Uterus (tissue), 4 donors: ENCODE data around the gene ZFYVE28. TPM values are rescaled to one million over a fixed set of nuclear protein-coding genes. Genes with fewer than 3 reads are reported as not detected.

Experiments used
- DNase-seq, 2 donors: peaks; one replicate each; pipeline ENCODE4 v3.0.0-alpha.2; 2019 to 2020
- H3K27ac ChIP-seq, 2 donors: fragments of 200-600 bp; sonication (generic); 1 replicate in 1 of 2; 2 replicates in 1 of 2; pipeline ENCODE4 v1.5.1; 2016 to 2018
- H3K27me3 ChIP-seq, 2 donors: fragments of 200-600 bp; sonication (generic); one replicate each; pipeline ENCODE4 v1.5.1; 2018 to 2019; ENCODE audit warnings: control low read depth in 1 of 2
- H3K36me3 ChIP-seq, 2 donors: fragments of 200-600 bp; sonication (generic); one replicate each; pipeline ENCODE4 v1.5.1; 2019; ENCODE audit warnings: control low read depth in 1 of 2
- H3K4me1 ChIP-seq, 2 donors: fragments of 200-600 bp; sonication (generic); one replicate each; pipeline ENCODE4 v1.5.1; 2018 to 2019; ENCODE audit warnings: control low read depth in 1 of 2
- H3K4me3 ChIP-seq, 2 donors: fragments of 200-600 bp; sonication (generic); 1 replicate in 1 of 2; 2 replicates in 1 of 2; pipeline ENCODE4 v1.5.1; 2018 to 2019; ENCODE audit warnings: mild to moderate bottlenecking in 1 of 2
- H3K9me3 ChIP-seq, 2 donors: fragments of 200-600 bp; sonication (generic); one replicate each; pipeline ENCODE4 v1.5.1; 2019; ENCODE audit warnings: control low read depth in 1 of 2
- POLR2A ChIP-seq, 2 donors: fragments of 450-650 bp; IDR thresholded peaks; one replicate each; pipeline ENCODE4 v1.6.1; 2016; ENCODE audit warnings: antibody characterized with exemption in 2 of 2, mild to moderate bottlenecking in 1 of 2, moderate library complexity in 1 of 2
- intact Hi-C: fragments of 100-400 bp; cut with DNase I; formaldehyde crosslinking; loops from one replicate; pipeline ENCODE4 v1.15.1; 2023; ENCODE audit warnings: low total_unique reads
- total RNA-seq, 4 donors: library from RNA; depleted of rRNA in 3 of 4; stranded (reverse); fragments of >200 nt in 3 of 4; gene quantifications; one replicate each; pipeline versions ENCODE4 v1.1.0 to v1.2.4, GENCODE V29; 2014 to 2023
- TF ChIP-seq, protein P1 (sequence below), 4 experiments: fragments of 200-600 bp in 2 of 4; fragments of 450-650 bp in 2 of 4; sonication (generic) in 2 of 4; IDR thresholded peaks; one replicate each; pipeline ENCODE4 v1.5.1; 2016 to 2019; ENCODE audit warnings: antibody characterized with exemption in 4 of 4, mild to moderate bottlenecking in 2 of 4, moderate library complexity in 1 of 4
- donor health status: DM: yes; HTN: yes; CAD: no.

The ZFYVE28 gene
- total RNA-seq, 4 donors from 2014 or later: 5.4 to 16.7 (median 13.4) TPM

DNA sequence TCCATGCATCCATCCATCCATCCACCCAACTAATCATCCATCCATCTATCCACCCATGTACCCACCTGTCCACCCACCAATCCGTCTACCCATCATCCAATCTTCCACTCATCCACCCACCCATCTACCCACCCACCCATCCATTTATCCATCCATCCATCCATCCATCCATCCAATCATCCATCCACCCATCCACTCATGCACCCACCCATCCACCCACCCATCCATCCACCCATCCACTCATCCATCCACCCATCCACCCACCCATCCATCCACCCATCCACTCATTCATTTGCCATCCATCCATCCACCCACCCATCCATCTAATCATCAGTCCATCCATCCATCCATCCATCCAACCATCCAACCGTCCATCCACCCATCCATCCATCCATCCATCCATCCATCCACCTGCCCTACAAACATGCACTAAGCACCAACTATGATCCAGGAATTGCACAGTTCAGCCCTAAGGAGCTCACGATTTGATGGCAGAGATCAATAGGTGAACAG is 135.2 kb downstream of the ZFYVE28 start:
- no peaks in the 10 kb centered on the region for H3K36me3 ChIP-seq
- DNase-seq: no peak
- H3K27ac ChIP-seq: no peak overlapping the region
- no peaks in the 10 kb centered on the region for H3K9me3 ChIP-seq
- TF ChIP-seq, protein P1, sequence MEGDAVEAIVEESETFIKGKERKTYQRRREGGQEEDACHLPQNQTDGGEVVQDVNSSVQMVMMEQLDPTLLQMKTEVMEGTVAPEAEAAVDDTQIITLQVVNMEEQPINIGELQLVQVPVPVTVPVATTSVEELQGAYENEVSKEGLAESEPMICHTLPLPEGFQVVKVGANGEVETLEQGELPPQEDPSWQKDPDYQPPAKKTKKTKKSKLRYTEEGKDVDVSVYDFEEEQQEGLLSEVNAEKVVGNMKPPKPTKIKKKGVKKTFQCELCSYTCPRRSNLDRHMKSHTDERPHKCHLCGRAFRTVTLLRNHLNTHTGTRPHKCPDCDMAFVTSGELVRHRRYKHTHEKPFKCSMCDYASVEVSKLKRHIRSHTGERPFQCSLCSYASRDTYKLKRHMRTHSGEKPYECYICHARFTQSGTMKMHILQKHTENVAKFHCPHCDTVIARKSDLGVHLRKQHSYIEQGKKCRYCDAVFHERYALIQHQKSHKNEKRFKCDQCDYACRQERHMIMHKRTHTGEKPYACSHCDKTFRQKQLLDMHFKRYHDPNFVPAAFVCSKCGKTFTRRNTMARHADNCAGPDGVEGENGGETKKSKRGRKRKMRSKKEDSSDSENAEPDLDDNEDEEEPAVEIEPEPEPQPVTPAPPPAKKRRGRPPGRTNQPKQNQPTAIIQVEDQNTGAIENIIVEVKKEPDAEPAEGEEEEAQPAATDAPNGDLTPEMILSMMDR (IDR thresholded peaks at IDR 0.05): no peak
- TF ChIP-seq POLR2A (IDR thresholded peaks at IDR 0.05): no peak
- intact Hi-C loops: no loop called here
- no peak overlapping the region for H3K4me3 ChIP-seq
- no peaks in the 10 kb centered on the region for H3K27me3 ChIP-seq
- H3K4me1 ChIP-seq: no peaks in the 10 kb centered on the region

DNA sequence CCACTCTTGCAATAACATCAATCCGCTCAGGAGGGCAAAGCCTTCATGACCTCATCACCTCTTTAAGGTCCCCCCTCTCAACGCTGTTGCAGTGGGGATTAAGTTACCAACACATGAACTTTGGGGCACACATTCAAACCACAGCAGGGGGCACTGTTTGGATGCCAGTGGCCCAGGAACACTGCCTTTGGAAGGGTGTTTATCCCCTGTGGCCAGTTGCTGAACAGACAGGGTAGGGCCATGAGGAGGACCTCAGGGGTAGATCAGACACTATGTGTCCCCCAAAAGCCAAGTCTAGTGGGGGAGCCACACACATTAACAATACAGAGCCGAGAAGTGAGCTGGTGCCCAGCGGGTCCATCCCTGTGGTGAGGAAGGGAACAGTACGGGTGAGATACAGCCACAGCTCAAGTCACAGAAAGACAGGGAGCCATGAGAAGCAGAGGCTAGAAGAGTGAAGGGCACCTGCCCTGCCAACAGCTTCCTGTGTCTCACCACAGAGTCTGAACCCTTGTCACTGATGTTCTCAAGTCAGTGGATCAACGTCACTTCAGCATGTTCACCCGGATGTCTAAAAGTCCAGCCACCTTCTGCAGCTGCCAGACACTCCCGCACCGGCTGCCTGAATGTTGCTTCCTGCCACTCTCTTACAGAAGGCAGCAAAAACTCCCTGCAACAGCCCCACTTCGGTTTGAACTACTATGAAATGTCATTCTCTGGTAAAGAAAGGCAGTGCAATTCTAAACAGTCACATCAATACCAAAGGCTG is 136.7 kb downstream of the ZFYVE28 start:
- Histone ChIP-seq H3K4me3 (no peak overlapping the region), H3K4me1 (no peaks in the 10 kb centered on the region), H3K36me3 (no peaks in the 10 kb centered on the region), H3K9me3 (no peaks in the 10 kb centered on the region), H3K27me3 (no peaks in the 10 kb centered on the region), H3K27ac (no peak overlapping the region)
- TF ChIP-seq, protein P1 (IDR thresholded peaks at IDR 0.05): no peak
- no peak for TF ChIP-seq POLR2A (IDR thresholded peaks at IDR 0.05)
- intact Hi-C loops: no loop called here
- no peak for DNase-seq

DNA sequence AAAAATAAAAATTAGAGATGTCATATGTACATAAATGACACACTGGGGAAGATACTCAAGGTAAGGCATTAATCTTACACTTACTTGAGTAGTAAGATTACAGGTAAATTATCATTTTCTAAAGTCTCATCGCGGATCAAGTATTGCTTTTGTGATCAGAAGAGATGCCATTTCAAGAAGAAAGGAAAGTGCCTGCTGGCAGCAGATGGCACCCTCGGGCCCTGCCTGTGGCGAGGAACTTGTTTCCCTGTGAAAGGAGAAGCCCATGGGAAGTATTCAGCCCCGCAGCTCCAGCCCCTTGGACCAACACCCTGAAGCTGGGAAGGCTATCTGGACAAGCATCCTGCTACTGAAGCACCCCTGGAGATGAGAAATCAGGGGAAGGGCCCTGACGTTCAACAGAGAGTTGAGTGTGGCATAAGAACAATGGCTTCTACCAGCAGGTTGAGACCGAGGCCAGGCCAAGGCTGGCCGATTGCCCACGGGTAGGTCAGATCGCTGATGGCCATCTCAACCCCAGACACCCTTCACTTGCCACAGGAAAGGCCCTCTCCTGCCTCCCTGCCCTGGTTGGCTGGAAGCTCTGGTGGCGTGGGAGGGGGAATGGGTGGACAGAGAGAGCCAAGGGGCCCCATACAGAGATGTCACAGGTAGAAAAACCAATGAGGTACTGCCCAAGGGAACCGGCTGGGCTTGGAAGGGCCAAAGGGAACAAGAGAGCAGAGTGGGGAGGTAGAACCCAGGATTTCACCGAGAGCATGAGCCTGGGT is 137.7 kb downstream of the ZFYVE28 start:
- no peak for DNase-seq
- no peaks in the 10 kb centered on the region for H3K27me3 ChIP-seq
- no peak overlapping the region for H3K4me3 ChIP-seq
- intact Hi-C loops: no loop called here
- H3K27ac ChIP-seq: no peak overlapping the region
- TF ChIP-seq, protein P1 (IDR thresholded peaks at IDR 0.05): no peak
- no peak for TF ChIP-seq POLR2A (IDR thresholded peaks at IDR 0.05)
- H3K4me1 ChIP-seq: no peaks in the 10 kb centered on the region
- H3K36me3 ChIP-seq: no peaks in the 10 kb centered on the region
- H3K9me3 ChIP-seq: no peaks in the 10 kb centered on the region

DNA sequence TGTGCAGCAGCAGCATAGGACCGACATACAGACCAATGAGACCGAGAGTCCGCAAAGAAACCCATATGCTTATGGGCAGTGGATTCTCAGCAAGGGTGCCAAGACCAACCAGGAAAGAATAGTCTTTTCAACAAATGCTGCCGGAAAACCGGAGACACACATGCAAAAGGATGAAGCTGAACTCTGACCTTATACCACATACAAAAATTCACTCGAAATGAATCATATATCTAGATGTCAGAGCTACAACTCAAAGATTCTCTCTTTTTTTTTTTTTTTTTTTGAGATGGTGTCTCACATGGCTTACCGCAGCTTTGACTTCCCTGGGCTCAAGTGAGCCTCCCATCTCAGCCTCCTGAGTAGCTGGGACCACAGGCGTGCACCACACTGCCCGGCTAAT is 140.5 kb downstream of the ZFYVE28 start:
- TF ChIP-seq POLR2A (IDR thresholded peaks at IDR 0.05): no peak
- TF ChIP-seq, protein P1 (IDR thresholded peaks at IDR 0.05): no peak
- no peaks in the 10 kb centered on the region for H3K9me3 ChIP-seq
- no peak overlapping the region for H3K27ac ChIP-seq
- no peaks in the 10 kb centered on the region for H3K27me3 ChIP-seq
- H3K4me1 ChIP-seq: no peaks in the 10 kb centered on the region
- DNase-seq: no peak
- intact Hi-C loops: no loop called here
- H3K4me3 ChIP-seq: no peak overlapping the region
- no peaks in the 10 kb centered on the region for H3K36me3 ChIP-seq
